VCaP (cell line): ENCODE results near the gene MAN2A1.
"Not testable (repeated sequence)": the region's sequence is repeated elsewhere in the genome, so short reads cannot be mapped to it uniquely, and the experiment has no call there.

Source experiments
- H3K27ac ChIP-seq: fragments of 450-650 bp; 2 replicates; pipeline ENCODE4 v1.5.1; 2017
- CTCF ChIP-seq: fragments of 450-650 bp; conservative IDR thresholded peaks from 2 replicates; pipeline ENCODE4 v1.5.1; 2017; ENCODE audit warnings: mild to moderate bottlenecking, moderate library complexity

The MAN2A1 gene

GRCh38 chr5:109755761-109756160, 66.0 kb downstream of the MAN2A1 start:
- no peak for TF ChIP-seq CTCF
- no peak overlapping the region for H3K27ac ChIP-seq

GRCh38 chr5:109756543-109757185, 66.9 kb downstream of the MAN2A1 start:
- no peak for TF ChIP-seq CTCF
- no peak overlapping the region for H3K27ac ChIP-seq

DNA sequence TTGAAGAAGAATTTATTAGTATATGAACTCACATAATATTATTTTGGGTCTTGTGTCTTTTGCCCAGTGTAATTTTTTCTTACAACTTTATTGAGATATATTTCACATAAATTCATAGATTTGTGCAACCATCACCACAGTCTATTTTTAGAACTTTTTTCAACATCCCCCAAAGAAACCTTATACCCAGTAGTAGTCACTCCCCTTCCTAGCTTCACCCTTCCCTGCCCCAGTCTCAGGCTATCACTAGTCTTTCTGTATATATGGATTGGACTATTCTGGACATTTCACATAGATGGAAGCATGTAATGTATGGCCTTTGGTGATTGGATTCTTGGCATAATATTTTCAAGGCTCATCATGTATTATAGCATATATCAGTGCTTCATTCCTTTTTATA, 67.8 kb downstream of the MAN2A1 start:
- no peak overlapping the region for H3K27ac ChIP-seq
- no peak for TF ChIP-seq CTCF

- no peak for TF ChIP-seq CTCF
- no peak overlapping the region for H3K27ac ChIP-seq
Measured at GRCh38 chr5:109759306-109759705, 69.6 kb downstream of the MAN2A1 start.

DNA sequence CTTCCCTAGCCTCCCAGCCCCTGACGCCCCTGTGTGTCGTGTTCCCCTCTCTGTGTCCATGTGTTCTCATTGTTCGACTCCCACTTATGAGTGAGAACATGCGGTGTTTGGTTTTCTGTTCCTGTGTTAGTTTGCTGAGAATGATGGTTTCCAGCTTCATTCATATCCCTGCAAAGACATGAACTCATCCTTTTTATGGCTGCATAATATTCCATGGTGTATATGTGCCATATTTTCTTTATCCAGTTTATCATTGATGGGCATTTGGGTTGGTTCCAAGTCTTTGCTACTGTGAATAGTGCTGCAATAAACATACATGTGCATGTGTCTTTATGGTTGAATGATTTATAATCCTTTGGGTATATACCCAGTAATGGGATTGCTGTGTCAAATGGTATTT, 70.4 kb downstream of the MAN2A1 start:
- not testable (repeated sequence) for H3K27ac ChIP-seq

GRCh38 chr5:109762821-109763220, 73.1 kb downstream of the MAN2A1 start:
- H3K27ac ChIP-seq = no peak overlapping the region
- no peak for TF ChIP-seq CTCF

- no peak overlapping the region for H3K27ac ChIP-seq
- no peak for TF ChIP-seq CTCF
Measured at GRCh38 chr5:109767184-109767995, 77.7 kb downstream of the MAN2A1 start.

DNA sequence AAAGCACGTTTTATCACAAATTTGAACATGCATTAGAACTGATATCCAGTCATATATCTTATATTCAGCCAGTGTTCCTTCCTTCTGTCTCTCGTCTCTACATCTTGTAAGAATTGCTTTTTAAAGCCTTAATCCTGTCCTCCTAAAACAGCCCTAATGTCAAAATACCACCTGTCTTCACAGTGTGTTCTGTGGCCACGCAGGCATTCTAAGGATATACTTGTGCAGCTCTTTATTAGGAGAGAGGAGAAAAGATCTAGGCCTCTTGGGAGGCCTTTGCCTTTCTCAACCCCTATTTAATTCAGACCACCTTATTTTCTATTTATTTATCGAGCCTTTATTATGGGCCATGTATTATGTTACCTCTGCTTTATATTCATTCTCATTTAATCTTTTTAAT, 78.3 kb downstream of the MAN2A1 start:
- TF ChIP-seq CTCF = no peak
- no peak overlapping the region for H3K27ac ChIP-seq
